Ishikawa (cell line): ENCODE data around the gene ARMS2.

Source experiments
- CEBPB ChIP-seq: IDR thresholded peaks from 2 replicates; pipeline ENCODE4 v1.6.1; 2012
- CREB1 ChIP-seq: IDR thresholded peaks from 2 replicates; pipeline ENCODE4 v1.6.1; 2012; ENCODE audit warnings: low read depth
- EGR1 ChIP-seq: IDR thresholded peaks from 2 replicates; pipeline ENCODE4 v1.6.1; 2012
- EP300 ChIP-seq: IDR thresholded peaks from 2 replicates; pipeline ENCODE4 v1.6.1; 2012; ENCODE audit warnings: borderline replicate concordance
- FOXM1 ChIP-seq: IDR thresholded peaks from 2 replicates; pipeline ENCODE4 v1.6.1; 2012; ENCODE audit warnings: low read depth, borderline replicate concordance
- NFIC ChIP-seq: IDR thresholded peaks from 2 replicates; pipeline ENCODE4 v1.6.1; 2012
- RAD21 ChIP-seq: IDR thresholded peaks from 2 replicates; pipeline ENCODE4 v1.6.1; 2012; ENCODE audit warnings: low read depth
- TAF1 ChIP-seq: IDR thresholded peaks from 2 replicates; pipeline ENCODE4 v1.6.1; 2012; ENCODE audit warnings: low read depth, mild to moderate bottlenecking
- TCF12 ChIP-seq: IDR thresholded peaks from 2 replicates; pipeline ENCODE4 v1.6.1; 2012; ENCODE audit warnings: low read depth
- TEAD4 ChIP-seq: IDR thresholded peaks from 2 replicates; pipeline ENCODE4 v1.6.1; 2012
- YY1 ChIP-seq: IDR thresholded peaks from 2 replicates; pipeline ENCODE4 v1.6.1; 2012; ENCODE audit warnings: low read depth
- ZBTB7A ChIP-seq: IDR thresholded peaks from 2 replicates; pipeline ENCODE4 v1.6.1; 2012; ENCODE audit warnings: low read depth
- TF ChIP-seq, protein P1 (sequence below): IDR thresholded peaks from 2 replicates; pipeline ENCODE4 v1.6.1; 2012
- TF ChIP-seq, protein P2 (sequence below): IDR thresholded peaks from 2 replicates; pipeline ENCODE4 v1.6.1; 2012; ENCODE audit warnings: low read depth, mild to moderate bottlenecking
- TF ChIP-seq, protein P3 (sequence below): IDR thresholded peaks from 2 replicates; pipeline ENCODE4 v1.6.1; 2012

Gene ARMS2

DNA sequence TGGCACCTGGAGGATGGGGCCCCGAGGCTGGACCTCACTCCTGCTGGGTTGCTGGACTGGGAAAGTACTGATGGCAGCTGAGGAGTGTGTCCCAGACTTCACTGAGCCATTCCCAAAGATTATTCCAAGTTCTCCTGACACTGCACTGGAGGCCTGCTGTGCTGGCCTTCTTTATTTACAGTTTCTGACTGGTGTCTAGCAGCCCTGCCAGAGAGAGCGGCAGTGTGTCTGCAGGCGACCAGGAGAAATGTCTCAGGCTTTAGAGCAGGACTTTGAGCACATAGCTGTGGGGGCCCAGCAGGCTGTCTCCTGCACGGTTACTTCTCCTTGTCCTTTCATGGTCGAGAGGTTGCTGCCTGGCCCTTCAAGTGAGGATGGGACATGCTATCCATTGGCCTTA lies 23.0 kb downstream of the ARMS2 start:
- TF ChIP-seq RAD21 (no peak), CREB1 (no peak), EGR1 (no peak), CEBPB (no peak), EP300 (no peak), NFIC (no peak), YY1 (no peak), TEAD4 (no peak), TCF12 (no peak), FOXM1 (no peak), ZBTB7A (no peak), TAF1 (no peak)
- TF ChIP-seq, protein P1, sequence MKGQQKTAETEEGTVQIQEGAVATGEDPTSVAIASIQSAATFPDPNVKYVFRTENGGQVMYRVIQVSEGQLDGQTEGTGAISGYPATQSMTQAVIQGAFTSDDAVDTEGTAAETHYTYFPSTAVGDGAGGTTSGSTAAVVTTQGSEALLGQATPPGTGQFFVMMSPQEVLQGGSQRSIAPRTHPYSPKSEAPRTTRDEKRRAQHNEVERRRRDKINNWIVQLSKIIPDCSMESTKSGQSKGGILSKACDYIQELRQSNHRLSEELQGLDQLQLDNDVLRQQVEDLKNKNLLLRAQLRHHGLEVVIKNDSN = no peak
- TF ChIP-seq, protein P2, sequence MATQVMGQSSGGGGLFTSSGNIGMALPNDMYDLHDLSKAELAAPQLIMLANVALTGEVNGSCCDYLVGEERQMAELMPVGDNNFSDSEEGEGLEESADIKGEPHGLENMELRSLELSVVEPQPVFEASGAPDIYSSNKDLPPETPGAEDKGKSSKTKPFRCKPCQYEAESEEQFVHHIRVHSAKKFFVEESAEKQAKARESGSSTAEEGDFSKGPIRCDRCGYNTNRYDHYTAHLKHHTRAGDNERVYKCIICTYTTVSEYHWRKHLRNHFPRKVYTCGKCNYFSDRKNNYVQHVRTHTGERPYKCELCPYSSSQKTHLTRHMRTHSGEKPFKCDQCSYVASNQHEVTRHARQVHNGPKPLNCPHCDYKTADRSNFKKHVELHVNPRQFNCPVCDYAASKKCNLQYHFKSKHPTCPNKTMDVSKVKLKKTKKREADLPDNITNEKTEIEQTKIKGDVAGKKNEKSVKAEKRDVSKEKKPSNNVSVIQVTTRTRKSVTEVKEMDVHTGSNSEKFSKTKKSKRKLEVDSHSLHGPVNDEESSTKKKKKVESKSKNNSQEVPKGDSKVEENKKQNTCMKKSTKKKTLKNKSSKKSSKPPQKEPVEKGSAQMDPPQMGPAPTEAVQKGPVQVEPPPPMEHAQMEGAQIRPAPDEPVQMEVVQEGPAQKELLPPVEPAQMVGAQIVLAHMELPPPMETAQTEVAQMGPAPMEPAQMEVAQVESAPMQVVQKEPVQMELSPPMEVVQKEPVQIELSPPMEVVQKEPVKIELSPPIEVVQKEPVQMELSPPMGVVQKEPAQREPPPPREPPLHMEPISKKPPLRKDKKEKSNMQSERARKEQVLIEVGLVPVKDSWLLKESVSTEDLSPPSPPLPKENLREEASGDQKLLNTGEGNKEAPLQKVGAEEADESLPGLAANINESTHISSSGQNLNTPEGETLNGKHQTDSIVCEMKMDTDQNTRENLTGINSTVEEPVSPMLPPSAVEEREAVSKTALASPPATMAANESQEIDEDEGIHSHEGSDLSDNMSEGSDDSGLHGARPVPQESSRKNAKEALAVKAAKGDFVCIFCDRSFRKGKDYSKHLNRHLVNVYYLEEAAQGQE = no peak
- TF ChIP-seq, protein P3, sequence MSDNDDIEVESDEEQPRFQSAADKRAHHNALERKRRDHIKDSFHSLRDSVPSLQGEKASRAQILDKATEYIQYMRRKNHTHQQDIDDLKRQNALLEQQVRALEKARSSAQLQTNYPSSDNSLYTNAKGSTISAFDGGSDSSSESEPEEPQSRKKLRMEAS = no peak

DNA sequence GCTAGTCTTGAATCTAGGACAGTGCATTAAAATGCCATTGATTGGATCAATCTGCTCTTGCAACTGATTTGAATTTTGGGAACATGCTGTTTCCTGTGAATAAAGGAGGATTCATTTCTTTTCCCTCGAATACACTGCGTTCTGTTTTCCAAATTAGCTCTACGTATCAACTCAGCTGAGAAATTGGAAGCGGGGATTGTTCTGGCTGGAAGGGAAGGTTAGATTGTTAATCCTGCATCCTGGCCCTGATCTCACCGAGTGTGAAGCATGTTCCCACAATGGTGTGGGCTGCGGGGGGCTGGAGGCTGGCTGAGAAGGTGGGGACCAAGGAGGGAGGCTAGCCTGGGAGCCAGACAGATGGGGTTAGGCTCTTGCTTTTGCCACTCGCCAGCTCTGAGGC lies 24.5 kb downstream of the ARMS2 start:
- TF ChIP-seq EGR1 = no peak
- no peak for TF ChIP-seq TAF1
- no peak for TF ChIP-seq EP300
- TF ChIP-seq TEAD4 = no peak
- TF ChIP-seq ZBTB7A = no peak
- TF ChIP-seq CREB1 = no peak
- no peak for TF ChIP-seq TCF12
- TF ChIP-seq, protein P3 = no peak
- TF ChIP-seq FOXM1 = no peak
- TF ChIP-seq, protein P2 = no peak
- TF ChIP-seq NFIC = no peak
- TF ChIP-seq RAD21 = no peak
- TF ChIP-seq, protein P1 = no peak

DNA sequence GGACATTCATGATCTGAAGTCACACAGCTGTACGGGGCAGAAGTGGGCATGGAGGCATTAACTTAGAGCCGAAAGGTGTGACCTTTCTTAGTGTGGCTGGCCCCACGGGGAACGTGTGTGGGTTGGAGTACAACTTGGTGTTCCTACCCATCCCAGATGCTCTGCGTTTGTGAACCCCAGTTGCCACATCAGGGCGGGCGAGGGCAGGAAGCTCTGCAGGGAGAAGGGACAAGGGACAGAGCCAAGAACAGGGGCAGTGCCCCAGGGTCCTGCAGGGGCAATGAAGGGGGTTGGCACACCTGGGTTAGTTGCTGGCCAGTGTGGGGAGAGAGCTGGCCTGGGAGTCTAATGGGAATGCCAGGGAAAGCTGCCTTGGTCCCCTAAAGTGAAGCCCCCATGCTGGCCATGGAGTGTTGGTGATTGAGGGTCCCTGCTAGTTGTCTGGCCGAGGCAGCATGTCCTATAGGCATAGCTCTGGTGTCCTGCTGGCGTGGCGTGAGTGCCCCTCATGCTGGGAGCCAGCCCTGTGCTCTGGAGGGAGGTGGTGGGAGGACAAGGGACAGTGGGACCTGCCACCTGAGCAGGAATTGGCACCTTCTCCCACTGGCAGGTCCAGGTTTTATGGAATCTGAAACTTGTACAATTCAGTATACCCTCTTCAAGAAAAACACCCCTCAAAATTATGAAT lies 25.8 kb downstream of the ARMS2 start:
- TF ChIP-seq ZBTB7A (no peak), YY1 (no peak)
- TF ChIP-seq, protein P3 = no peak

DNA sequence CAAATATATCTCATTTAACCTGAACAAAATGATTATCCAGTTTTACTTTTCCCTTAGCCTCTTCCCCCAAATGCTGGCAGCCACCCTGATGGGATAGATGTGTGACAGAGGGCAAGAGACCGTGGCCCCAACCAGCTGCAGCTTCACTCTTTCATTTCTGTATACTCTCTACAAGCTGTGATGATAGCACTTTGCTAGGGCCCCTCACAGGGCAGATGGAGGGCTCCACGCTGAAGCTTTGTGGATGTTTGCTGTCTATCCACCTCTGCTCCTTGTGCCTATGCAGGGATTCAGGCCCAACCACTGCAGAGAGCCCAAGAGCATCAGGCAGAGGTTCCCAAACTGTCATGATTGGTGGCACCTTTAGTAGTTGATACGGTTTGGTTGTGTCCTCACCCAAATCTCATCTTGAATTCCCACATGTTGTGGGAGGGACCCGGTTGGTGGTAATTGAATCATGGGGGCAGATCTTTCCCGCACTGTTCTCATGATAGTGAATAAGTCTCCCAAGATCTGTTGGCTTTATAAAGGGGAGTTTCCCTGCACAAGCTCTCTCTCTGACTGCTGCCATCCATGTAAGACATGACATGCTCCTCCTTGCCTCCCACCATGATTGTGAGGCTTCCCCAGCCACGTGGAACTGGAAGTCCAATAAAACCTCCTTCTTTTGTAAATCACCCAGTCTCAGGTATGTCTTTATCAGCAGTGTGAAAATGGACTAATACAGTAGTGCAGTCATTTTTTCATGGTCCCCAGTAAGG lies 27.0 kb downstream of the ARMS2 start:
- TF ChIP-seq NFIC (no peak), TCF12 (no peak), TEAD4 (no peak), RAD21 (no peak), CREB1 (no peak), ZBTB7A (no peak), CEBPB (no peak), EGR1 (no peak), EP300 (no peak), TAF1 (no peak), FOXM1 (no peak), YY1 (no peak)
- TF ChIP-seq, protein P3 = no peak
- TF ChIP-seq, protein P1 = no peak
- TF ChIP-seq, protein P2 = no peak
